ENCODE data around the gene CAB39.

- TF ChIP-seq ISL1 (CRISPR knock-in tag; IDR thresholded peaks at IDR 0.05) (no peak), POU6F1 (CRISPR knock-in tag; IDR thresholded peaks at IDR 0.05; ENCODE audit: borderline replicate concordance, low read depth) (no peak), OSR1 (CRISPR knock-in tag; IDR thresholded peaks at IDR 0.05) (no peak)
These were observed 25.2 kb downstream of the CAB39 start for GRCh38 chr2:230737791-230738226.

Data from SK-N-SH treated with all-trans-retinoic acid at 6 μM for 48 hours (cell line).